Esophagus squamous epithelium (tissue), 4 donors: ENCODE data around the gene MEIKIN.

Experiments used
- CTCF ChIP-seq, 6 experiments: fragments of 450-650 bp in 4 of 6; fragments of 200-600 bp in 2 of 6; sonication (generic) in 2 of 6; IDR thresholded peaks; one replicate each; pipeline ENCODE4 v1.5.1; 2016 to 2019; ENCODE audit warnings: antibody characterized with exemption in 6 of 6, mild to moderate bottlenecking in 4 of 6, moderate library complexity in 4 of 6
- POLR2A ChIP-seq, 4 donors: fragments of 450-650 bp; IDR thresholded peaks; one replicate each; pipeline ENCODE4 v1.6.1; 2017; ENCODE audit warnings: antibody characterized with exemption in 4 of 4, mild to moderate bottlenecking in 4 of 4, moderate library complexity in 3 of 4

- TF ChIP-seq CTCF (IDR thresholded peaks at IDR 0.05): no peak
- TF ChIP-seq POLR2A (IDR thresholded peaks at IDR 0.05): no peak
These were observed 8.5 kb upstream of the MEIKIN start for GRCh38 chr5:131953969-131954368.
